VCaP (cell line): ENCODE results near the gene GARIN5B.
A peak's percentile ranks its signal among the peaks of the same experiment; 100 is the strongest.

Experiments
- H3K27ac ChIP-seq: fragments of 450-650 bp; 2 replicates; pipeline ENCODE4 v1.5.1; 2017
- TF ChIP-seq, protein P1 (sequence below): fragments of 450-650 bp; conservative IDR thresholded peaks from 2 replicates; pipeline ENCODE4 v1.5.1; 2017; ENCODE audit warnings: mild to moderate bottlenecking, moderate library complexity

GARIN5B gene

DNA sequence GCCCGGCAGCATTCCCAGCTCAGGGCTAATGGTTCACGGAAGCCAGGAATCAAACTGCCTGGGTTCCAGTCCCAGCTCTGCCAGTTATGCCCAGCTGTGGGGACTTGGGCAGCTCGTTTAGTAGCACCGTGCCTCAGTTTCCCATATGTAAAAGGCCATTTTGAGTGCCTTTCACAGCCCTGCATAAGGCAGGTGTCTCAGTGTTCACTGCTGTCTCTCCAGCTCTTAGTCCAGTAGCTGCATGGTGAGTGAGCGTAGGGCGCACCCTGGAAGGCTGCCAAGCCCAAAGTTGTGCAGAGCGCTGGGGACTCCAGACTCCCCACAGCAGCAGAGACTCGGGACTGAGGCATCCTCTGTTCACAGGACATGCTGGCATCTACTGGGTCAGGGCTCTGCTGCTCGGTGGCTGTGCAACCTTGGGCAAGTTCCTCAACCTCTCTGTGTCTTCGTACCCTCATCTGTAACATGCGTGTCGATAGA, 28.2 kb upstream of the GARIN5B start:
- H3K27ac ChIP-seq, result no peak overlapping the region
- TF ChIP-seq, protein P1, sequence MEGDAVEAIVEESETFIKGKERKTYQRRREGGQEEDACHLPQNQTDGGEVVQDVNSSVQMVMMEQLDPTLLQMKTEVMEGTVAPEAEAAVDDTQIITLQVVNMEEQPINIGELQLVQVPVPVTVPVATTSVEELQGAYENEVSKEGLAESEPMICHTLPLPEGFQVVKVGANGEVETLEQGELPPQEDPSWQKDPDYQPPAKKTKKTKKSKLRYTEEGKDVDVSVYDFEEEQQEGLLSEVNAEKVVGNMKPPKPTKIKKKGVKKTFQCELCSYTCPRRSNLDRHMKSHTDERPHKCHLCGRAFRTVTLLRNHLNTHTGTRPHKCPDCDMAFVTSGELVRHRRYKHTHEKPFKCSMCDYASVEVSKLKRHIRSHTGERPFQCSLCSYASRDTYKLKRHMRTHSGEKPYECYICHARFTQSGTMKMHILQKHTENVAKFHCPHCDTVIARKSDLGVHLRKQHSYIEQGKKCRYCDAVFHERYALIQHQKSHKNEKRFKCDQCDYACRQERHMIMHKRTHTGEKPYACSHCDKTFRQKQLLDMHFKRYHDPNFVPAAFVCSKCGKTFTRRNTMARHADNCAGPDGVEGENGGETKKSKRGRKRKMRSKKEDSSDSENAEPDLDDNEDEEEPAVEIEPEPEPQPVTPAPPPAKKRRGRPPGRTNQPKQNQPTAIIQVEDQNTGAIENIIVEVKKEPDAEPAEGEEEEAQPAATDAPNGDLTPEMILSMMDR, result no peak

DNA sequence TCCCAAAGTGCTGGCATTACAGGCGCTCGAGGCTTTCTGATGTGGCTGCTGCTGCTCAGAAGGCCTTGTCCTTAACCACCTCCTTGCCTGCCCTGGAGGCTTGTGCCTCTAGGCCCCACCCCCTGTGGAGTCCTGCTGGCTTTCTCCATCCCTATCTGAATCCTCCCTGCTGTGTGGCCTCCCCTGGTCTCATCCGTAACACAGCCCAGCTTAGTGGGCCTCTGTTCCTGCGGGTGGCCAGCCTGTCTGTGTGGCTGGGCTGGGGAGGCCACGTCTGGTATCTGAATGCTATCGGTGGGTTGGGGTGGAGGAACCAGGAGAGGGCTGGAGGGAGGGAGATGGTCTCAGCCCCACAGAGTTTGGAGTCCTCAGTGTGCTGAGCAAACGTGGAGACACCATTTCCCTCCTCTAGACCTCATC, 27.4 kb upstream of the GARIN5B start:
- H3K27ac ChIP-seq, result peak overlapping the region; percentile 96; the same call in 1 of the 2 replicates
- TF ChIP-seq, protein P1, result no peak

DNA sequence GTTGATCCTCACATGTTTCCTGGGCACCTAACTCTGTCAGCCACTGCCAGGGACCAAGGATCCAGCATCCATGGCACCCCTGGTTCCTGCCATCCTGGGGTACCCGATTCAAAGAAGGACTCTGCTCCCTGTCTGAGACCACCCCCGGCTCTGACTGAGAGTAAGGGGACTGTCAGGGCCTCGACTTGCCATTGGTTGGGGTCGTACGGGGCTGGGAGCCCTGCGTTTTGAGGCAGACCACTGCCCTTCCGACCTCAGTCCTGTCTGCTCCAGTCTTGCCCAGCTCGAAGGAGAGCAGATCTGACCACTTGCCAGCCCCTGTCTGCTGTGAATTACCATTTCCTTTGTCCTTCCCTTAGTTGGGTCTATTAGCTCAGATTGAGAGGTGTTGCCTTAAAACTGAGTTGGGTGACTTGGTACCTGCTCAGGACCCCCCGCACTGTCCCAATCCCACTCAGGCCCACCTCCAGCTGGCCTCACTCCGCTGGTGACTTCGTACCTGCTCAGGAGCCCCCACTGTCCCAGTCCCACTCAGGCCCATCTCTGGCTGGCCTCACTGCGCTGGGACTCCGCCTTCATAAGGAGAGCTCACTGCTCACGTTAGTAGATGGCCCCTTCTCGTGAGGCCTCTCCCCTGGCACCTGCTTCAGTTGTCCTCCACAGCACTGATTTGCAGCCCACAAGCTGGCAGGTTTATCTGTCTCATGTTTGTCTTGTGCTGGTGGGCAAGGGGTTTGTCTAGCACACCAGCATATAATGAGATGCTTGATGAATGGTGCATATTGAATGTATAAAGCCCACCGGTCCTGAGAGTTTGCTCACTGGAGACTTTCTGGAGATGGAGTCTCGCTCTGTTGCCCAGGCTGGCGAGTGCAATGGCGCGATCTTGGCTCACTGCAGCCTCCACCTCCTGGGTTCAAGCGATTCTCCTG, 26.6 kb upstream of the GARIN5B start:
- peak overlapping the region; percentile 96 for H3K27ac ChIP-seq
- TF ChIP-seq, protein P1, result no peak

DNA sequence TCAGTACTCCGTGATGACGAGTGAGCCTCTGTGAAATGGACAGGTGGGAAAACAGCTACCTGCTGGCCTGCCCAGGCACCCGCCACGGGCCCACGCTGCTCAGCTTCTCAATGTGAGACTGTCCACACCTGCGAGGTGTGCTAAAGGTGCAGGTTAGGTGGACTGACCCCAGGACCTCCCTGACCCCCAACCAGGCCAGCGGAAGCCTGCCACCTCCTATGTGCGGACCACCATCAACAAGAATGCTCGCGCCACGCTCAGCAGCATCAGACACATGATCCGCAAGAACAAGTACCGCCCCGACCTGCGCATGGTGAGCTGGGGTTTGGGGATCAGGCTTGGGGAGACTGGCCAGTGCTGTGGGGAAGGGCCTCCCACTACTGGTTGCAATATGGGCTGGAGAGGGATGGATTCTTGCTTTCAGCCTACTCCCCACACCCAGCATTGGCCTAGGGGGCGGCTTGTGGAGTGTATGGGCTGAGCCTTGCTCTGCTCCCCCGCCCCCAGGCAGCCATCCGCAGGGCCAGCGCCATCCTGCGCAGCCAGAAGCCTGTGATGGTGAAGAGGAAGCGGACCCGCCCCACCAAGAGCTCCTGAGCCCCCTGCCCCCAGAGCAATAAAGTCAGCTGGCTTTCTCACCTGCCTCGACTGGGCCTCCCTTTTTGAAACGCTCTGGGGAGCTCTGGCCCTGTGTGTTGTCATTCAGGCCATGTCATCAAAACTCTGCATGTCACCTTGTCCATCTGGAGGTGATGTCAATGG, 24.9 kb upstream of the GARIN5B start:
- H3K27ac ChIP-seq, result peak overlapping the region; percentile 96; the same call in 1 of the 2 replicates

DNA sequence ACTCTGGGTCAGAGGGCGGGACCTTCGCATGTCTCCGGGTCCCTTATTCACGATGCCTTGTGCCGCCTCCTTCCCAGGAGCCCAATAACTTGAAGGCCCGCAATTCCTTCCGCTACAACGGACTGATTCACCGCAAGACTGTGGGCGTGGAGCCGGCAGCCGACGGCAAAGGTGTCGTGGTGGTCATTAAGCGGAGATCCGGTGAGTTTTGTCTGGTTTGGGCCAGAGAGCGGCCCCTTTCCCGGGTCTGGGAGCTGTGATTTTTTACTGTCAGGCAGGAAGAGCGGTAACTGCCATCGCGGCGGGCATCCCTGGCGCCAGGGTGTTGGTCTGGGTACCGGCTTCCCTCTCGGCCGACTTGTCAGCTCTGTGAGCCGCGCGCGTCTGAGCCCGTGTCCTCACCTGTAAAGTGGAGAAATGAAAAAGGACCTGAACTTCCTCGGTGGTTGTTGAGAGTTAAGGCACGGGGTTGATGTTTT, 23.5 kb upstream of the GARIN5B start:
- TF ChIP-seq, protein P1, result no peak
- H3K27ac ChIP-seq, result peak overlapping the region; percentile 96

More for the DNA sequence above, 24.9 kb upstream of the GARIN5B start:
- TF ChIP-seq, protein P1, result no peak

DNA sequence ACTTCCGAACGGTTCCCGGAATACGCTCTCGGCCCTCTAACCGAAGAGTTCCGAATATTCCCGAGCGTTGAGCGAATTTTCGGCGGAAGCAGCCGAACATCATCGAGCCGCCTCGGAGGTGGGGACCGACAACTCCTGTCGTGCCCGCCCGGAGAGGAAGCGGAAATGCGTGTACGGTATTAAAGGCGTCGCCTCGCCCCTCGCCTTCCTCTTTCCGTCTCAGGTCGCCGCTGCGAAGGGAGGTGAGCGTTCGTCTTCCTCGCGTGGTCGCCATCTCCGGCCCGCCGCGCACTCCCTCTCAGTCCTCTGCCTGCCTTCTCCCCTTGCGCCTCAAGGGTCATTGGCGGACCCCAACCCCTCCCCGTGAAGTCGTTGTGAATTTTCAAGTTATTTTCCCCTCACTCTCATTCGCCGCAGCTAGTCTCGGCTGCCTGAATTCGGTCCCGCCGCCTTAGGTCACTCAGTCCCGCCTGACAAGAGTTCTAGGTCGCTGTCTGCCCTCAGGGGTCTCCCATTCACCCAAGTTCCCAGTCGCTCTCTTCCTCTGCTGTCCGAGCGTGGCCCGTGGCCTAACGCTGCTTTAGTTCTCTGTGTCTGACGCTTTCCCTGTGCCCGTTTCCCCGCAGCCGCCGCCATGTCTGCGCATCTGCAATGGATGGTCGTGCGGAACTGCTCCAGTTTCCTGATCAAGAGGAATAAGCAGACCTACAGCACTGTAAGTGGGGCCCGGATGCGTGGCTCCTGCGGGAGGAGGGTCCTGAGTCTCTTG, 22.8 kb upstream of the GARIN5B start, which contains the start of gene RPL28:
Gene RPL28, plus strand, starts transcription at position 209 of the 769 bp plus-strand sequence. Its CDS starts 426 bp downstream, at position 635.
- TF ChIP-seq, protein P1, result no peak
- H3K27ac ChIP-seq, result peak within 1 kb of the TSS; percentile 96
